Dermis blood vessel endothelial cell (primary cell): ENCODE results near the gene TRANK1. TPM values are rescaled to one million over a fixed set of nuclear protein-coding genes. Genes with fewer than 3 reads are reported as not detected.
A peak's percentile ranks its signal among the peaks of the same experiment; 100 is the strongest.
"Not testable (repeated sequence)": the region's sequence is repeated elsewhere in the genome, so short reads cannot be mapped to it uniquely, and the experiment has no call there.

Source experiments
- DNase-seq: peaks from one replicate; pipeline ENCODE4 v3.0.0; 2010
- total RNA-seq: library from RNA; depleted of rRNA; stranded (reverse); fragments of >200 nt; gene quantifications from 2 replicates; pipeline ENCODE4 v1.2.3, GENCODE V29; 2014

TRANK1 gene
- total RNA-seq, 1 donor from 2014 or later, result 13.6 TPM

DNA sequence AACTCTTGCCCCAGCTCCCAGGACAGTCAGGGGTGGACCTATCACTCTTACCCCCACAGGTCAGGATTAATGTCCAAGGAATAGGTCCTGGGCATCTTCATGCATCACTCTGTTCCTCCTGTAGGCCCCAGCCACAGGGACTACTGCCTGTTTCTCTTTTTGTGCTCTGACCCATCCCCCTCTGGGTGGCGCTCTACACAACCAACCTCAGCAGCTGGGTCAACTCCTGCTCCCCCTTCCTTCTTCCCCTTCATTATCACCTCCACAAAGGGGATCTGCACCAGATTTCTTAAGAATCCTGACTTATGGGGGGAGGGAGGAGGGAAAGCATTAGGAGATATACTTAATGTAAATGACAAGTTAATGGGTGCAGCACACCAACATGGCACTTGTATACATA is 12.2 kb upstream of the TRANK1 start:
- no peak for DNase-seq

GRCh38 chr3:36956155-36956554 is 11.3 kb upstream of the TRANK1 start:
- DNase-seq, result no peak

- DNase-seq, result no peak
Observed at GRCh38 chr3:36954452-36955134, 9.7 kb upstream of the TRANK1 start.

DNA sequence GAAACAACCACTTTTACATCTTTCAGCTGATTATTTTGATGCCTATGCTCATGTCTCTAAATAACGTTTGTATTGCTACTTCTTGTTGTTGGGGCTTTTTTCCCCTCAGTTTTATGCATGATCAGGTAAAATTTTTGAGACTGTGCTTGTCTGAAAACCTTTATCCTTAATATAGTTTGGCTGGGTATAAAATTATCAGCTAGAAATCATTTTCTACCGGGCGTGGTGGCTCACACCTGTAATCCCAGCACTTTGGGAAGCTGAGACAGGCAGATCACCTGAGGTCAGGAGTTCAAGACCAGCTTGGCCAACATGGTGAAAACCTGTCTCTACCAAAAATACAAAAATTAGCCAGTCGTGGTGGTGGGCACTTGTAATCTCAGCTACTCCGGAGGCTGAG is 3.0 kb upstream of the TRANK1 start:
- not testable (repeated sequence) for DNase-seq

DNA sequence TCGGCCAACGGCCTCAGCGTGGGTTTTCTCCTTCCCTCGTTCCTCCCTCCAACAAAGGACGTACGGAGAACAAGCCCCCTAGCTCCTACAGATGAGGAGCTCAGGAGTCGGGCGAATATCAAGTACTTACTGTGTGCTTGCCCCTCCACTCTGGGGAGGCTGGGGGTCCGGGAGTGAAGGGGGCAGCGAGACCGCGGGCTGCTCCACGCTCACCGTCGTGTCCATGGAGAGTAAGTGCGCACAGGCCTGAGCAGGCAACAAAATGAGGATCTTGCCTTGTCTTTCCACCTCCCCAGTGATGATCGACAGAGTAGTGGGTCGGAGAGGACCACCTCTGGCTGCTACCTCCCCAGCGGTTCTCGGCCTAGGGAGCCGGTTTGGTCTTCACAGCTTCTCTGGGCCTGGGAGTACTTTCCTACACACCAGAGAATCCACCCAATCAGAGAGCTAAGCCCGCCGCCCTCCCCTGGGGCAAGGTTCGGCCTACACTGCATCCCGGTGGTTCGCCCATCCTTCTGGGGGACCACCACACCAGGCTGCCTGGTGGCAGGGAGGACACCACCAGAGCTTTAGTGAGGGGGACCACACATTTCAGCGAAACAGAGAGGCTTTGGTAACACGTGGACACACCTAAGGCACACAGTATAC is 603 bp upstream of the TRANK1 start:
- DNase-seq, result no peak

GRCh38 chr3:36944012-36944640 is 728 bp downstream of the TRANK1 start:
- peak; percentile 63 for DNase-seq

DNA sequence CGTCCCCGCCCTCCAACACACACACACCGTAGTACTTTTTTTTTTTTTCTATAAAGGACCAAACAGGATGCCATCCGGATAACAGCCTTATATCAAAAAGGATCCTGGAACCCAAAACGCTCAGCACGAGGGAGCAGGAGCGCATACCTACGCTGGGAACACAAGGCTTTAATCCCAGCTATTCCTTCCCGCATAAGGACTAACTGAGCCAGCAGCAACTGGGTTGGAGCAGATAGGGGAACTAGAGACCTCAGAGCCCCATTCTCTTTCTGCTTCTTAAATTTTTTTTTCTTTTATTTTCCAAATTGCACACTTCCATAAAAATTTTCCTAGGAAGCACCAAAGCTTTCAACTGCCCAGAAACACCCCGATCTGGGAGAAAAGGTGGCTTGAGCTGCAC is 1.3 kb downstream of the TRANK1 start:
- no peak for DNase-seq

DNA sequence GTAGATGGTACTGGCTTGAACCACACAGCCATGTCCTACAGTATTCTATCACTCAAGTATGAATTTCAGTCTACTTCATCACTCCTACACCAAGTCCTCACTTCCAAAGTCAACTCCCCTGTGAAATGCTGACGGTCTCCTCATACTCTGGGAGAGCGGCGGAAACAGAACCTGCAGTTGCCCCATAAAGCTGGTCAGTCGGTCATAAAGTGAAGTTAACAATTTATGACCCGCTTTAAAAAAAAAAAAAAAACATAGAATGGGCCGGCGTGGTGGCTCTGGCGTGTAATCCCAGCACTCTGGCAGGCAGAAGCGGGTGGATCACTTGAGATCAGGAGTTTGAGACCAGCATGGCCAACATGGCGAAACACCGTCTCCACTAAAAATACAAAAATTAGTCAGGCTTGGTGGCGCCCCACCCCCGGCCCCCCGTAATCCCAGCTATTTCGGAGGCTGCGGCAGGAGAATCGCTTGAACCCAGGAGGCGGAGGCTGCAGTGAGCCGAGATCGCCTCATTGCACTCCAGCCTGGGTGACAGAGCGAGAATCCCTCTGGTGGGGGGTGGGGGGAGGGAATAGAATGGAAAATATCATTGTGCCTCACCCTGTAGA is 2.1 kb downstream of the TRANK1 start:
- no peak for DNase-seq

DNA sequence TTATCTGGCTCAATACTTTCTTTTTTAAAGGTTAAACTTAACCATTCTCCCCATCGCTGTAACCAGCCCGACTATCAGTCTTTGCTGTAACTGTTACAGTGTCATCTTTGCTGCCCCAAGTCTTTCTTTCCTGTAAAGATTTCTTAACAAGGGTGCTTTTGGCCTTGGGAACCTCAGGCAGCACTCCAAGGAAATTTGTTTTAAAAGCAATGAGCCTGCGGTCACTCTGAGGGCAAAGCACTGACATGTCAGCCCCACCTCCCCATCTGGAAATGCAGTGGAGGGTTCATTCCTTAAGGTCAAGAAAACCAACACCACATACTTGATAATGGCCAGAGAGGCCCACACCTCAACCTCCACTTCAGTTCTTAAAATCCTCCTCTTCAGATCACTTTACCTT is 3.2 kb downstream of the TRANK1 start:
- no peak for DNase-seq

GRCh38 chr3:36941162-36941561 is 3.7 kb downstream of the TRANK1 start:
- no peak for DNase-seq

DNA sequence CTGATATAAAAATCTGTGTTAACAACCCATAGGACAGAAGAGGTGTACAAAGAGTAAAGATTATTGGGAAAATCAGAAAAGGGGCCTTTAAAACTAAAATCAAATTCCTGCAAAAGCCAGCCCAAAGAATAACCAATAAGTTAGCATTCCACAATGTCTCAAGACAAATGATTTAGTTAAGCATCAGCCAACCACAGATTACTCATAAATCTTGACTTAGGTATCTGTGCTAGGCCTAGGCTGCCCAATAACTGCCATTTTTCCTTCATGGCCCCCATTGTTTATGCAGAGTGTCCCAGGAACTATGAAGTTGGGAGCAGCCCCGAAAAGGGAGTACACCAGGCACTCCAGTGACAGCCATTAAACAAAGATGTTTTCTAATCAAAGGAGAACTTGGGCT is 7.4 kb downstream of the TRANK1 start:
- no peak for DNase-seq

DNA sequence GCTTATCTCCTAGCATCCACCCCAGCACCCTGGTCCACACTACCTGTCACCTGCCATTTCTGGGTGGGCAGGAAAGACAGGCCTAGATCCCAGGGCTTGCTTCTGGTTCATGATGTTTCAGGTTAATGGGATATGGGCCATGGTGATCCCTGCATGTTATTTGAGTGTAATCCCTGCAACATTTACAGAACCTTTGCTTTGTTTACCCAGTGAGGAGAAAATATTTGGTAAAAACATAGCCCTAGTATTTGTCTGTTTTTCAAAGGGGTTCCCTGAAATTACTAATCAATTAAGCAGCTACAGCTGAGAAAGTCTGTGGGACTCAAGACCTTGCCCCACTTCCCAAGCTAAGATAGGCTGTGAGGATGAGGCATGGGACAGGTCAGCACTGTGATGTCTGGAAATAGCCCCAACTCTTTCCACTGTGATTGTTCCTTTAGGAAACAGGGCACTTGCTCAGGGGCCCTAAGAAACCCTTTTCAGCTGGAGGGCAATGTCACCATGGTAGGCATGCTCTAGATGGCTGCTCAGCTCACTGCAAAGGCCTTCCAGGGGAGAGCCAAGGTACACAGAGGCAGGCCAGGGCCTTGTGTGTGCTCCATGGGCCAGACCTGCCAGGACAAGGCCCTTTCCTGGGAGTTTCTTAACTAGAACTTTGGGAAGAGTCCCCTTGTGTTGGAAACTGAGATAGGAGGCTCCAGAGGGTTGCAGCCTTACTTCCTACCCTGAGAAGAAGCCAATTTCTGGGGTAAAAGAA is 11.1 kb downstream of the TRANK1 start:
- no peak for DNase-seq

DNA sequence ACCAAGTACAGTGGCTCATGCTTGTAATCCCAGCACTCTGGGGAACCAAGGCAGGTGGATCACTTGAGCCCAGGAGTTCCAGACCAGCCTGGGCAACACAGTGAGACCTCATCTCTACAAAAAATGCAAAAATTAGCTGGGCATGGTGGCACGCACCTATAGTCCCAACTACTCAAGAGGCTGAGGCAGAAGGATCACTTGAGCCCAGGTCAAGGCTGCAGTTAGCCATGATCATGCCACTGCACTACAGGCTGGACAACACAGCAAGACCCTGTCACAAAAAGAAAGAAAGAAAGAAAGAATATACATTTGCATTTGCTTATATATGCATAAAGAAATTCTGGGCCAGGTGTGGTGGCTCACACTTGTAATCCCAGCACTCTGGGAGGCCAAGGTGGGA is 13.4 kb downstream of the TRANK1 start:
- DNase-seq, result not testable (repeated sequence)

- DNase-seq, result no peak
Observed at GRCh38 chr3:36928220-36928619, 16.6 kb downstream of the TRANK1 start.

DNA sequence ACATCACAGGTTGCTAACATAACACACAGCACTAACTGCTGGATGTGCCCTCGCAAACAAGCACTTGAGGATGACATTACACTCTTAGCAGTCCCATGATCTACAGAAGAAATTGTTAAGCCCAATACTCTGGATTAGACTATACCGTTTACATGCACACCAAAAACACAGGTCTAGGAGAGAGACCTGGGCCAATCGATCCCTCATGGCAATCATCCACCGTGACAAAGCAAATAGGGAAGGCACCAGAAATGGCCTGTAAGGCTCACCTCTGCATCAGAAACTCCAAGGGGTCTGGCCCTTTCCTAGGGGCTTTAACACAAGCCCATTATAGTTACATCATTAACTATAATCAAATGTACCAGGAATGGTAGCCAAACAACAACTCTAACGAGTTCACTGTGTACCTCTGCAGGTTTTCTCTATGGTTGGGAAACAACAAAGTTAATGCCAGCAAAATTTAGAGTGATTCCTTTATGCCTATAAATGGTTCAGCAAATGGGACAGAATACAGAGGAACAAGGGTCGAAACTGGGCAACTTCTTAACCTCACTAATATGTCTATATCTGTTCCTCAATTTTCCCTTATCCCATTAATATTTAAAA is 18.5 kb downstream of the TRANK1 start:
- DNase-seq, result no peak

- DNase-seq, result no peak
Observed at GRCh38 chr3:36924744-36925521, 19.9 kb downstream of the TRANK1 start.

DNA sequence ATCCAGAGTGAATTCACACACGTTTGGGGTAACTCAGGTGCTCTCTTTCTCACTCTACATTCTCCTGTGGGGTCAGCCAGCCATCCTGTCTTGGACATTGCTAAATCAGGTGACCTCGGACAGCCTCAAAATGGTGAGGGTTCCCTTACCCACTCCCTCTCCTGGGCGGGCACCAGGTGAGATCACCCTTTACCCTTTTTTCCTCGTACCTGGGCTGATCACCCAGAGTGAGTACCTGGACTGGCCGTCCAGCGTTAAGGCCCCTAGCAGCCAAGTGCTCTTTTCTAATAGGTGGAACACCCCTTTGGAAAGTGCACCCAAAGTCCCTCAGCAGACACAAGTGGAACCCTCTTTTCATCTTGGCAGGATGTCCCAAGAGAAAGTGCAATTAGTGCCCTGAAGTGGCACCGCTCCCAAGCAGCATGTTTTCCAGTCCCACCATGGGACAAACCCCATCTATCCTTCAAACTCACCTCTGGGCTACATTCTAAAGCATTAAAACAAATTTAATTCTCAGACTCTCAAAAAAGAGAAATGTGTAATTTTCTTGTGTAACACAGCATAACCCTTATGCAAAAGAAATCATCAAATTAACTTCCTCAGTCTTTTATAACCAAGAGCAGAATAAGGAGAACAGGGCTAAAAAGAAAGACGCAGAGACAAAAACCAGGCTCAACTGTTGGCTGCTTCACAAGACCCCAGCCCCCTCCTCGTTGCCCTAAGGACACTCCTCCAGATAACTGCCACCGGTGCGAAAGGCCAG is 20.7 kb downstream of the TRANK1 start:
- no peak for DNase-seq

- no peak for DNase-seq
Observed at GRCh38 chr3:36923523-36923943, 21.3 kb downstream of the TRANK1 start.

DNA sequence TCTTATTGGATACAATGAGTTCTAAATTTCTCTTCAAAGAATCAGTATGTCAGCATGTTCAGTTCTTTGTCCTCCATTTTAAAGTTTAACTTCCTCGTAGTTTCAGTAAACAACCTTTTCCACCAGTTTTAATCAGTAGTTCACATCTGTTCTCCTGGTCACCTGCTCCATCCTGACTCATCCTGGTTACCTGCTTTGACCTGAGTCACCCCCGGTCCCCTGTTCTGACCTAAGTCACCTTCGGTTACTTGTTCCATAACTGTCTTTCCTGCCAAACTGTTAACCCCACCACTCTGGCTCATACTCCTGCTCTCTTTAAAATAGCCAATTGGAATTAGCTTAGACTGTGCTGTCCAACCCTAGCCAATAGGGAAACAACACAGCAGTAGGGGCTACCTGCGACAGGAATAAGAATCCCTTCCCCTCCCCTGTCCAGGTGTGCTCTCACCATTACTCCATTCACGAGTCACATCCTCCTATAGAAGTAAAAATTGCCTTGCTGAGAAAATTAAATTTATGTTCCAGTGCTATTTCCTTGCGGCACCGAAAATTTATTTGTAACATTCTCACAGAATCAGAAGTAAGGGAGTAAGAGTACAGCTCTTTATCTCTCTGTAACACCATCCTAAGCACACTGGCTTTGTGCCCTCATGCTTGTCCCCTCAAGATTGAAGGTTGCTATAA is 23.8 kb downstream of the TRANK1 start:
- DNase-seq, result no peak

GRCh38 chr3:36919439-36920160 is 25.3 kb downstream of the TRANK1 start:
- DNase-seq, result no peak
